ENCODE measurements around the gene LFNG.

- TF ChIP-seq CTCF (IDR thresholded peaks at IDR 0.05; ENCODE audit: low read length) (no peak), EZH2 (IDR thresholded peaks at IDR 0.05; ENCODE audit: borderline replicate concordance, low read length) (no peak)
These were observed 33.5 kb downstream of the LFNG start for GRCh38 chr7:2553108-2553507.
